ENCODE results near the gene NFYC. TPM values are rescaled to one million over a fixed set of nuclear protein-coding genes. Genes with fewer than 3 reads are reported as not detected.

The NFYC gene
- total RNA-seq, 1 donor = 19.0 TPM

GRCh38 chr1:40742363-40743061 lies 51.0 kb downstream of the NFYC start:
- no peak for DNase-seq (ENCODE audit: low read depth)
- TF ChIP-seq CTCF (IDR thresholded peaks at IDR 0.05; ENCODE audit: insufficient read depth, low read depth, low read length) = no peak

DNA sequence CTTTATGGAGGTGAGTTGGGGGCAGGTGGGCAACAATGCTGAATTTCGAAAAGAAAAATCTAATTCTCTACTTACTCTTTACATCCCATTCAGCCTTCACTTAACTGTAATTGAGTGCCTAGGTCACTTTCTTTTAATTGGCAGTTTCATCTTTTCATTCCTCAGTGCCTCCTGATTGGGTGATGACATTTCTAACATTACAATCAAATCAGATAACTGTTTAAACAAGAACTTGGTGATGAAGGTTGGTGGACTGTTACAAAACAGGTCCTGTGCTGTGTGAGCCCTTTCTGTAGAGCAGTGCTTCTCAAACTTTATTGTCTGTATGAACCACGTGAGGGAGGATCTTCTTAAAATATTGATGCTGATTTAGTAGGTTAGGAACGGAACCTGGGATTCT lies 51.9 kb downstream of the NFYC start:
- no peak for TF ChIP-seq CTCF (IDR thresholded peaks at IDR 0.05; ENCODE audit: insufficient read depth, low read depth, low read length)
- H3K4me3 ChIP-seq (ENCODE audit: low read depth, low read length) = no peak overlapping the region
- no peak for DNase-seq (ENCODE audit: low read depth)

More at GRCh38 chr1:40742363-40743061, 51.0 kb downstream of the NFYC start:
- H3K4me3 ChIP-seq (ENCODE audit: low read depth, low read length) = no peak overlapping the region

DNA sequence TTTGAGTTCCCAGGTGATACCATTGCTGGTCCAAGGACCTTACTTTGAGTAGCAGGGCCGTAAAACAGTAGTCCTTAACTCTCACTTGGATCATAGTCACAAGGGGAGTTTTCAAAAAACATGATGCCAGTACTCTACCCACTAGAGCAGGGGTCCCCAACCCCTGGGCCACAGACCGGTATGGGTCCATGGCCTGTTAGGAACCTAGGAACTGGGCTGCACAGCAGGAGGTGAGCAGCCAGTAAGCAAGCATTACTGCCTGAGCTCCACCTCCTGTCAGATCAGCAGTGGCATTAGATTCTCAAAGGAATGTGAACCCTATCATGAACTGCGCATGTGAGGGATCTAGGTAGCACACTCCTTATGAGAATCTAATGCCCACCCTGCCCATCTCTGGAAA lies 52.4 kb downstream of the NFYC start:
- no peak overlapping the region for H3K4me3 ChIP-seq (ENCODE audit: low read depth, low read length)
- no peak for DNase-seq (ENCODE audit: low read depth)

GRCh38 chr1:40745176-40745575 lies 53.7 kb downstream of the NFYC start:
- no peak overlapping the region for H3K4me3 ChIP-seq (ENCODE audit: low read depth, low read length)
- no peak for TF ChIP-seq CTCF (IDR thresholded peaks at IDR 0.05; ENCODE audit: insufficient read depth, low read depth, low read length)
- no peak for DNase-seq (ENCODE audit: low read depth)

More for the DNA sequence above, 52.4 kb downstream of the NFYC start:
- no peak for TF ChIP-seq CTCF (IDR thresholded peaks at IDR 0.05; ENCODE audit: insufficient read depth, low read depth, low read length)

DNA sequence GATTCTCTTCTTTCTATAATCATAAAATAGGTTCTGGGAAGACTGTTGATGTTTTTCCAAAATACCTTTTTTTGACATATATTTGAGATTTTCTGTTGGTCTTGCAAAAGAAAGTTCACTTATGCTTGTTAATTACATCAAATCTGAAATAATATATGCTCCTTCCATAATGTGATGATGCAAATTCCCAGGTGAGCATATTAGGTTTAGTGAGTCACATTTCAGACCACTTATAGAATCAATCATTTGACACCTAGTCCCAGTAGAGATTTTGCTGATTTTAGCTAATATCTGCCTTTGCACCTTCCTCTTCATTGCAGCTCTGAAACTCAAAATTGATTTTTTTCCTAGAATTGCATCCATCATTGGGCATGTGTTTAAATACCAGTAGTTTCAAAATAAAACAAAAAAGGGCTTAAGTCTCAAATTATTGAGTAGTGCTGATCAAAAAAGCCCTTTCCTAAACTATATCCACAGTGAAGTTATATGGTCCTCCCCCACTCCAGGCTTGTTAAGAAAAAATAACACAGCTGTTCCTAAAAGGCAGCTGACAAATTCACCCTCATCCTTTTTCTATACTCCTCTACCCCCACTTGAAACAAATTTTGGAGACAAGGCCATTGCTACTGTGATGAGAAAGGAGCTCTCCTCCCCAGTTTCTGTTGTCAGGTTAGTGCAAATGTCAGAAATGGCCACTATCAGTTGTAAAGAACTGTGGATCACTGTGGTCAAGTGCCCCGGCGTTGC lies 55.0 kb downstream of the NFYC start:
- TF ChIP-seq CTCF (IDR thresholded peaks at IDR 0.05; ENCODE audit: insufficient read depth, low read depth, low read length) = no peak

DNA sequence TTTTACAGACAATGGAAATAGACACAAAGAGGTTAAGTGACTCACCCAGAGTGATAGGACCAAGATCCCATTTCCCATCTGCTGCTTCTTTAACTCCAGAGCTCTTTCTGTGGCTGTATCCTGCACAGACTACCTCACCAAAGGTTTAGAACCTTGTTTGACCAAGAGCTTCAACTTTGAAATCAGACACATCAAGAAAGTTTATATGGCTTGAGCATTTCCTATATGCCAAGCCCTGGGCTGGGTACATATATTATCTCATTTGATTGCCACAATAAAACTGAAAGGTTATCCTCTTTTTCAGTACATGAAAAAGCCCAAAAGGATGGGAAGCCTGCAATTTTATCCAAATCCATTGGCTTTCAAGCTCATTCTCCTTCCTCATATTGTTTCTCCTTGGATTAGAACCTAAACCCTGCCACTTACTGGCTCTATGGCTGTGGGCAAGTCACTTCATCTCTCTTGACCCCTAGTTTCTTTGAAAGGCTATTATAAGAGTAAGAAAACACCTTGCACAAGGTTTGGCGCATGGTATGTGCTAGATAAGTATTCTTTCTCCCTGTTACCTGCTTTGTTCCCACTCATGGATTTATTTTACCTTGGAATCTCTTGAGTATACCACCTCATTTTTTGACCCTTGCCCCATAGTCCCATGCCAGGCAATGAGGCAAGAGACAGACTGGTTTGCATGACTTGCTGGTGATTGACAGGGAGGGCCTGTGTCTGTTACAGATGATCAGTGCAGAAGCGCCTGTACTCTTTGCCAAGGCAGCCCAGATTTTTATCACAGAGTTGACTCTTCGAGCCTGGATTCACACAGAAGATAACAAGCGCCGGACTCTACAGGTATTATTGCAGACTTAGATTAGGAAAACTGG lies 57.6 kb downstream of the NFYC start:
- TF ChIP-seq CTCF (IDR thresholded peaks at IDR 0.05; ENCODE audit: insufficient read depth, low read depth, low read length) = no peak
- DNase-seq (ENCODE audit: low read depth) = no peak
- H3K4me3 ChIP-seq (ENCODE audit: low read depth, low read length) = no peak overlapping the region

More for the DNA sequence above, 55.0 kb downstream of the NFYC start:
- no peak for DNase-seq (ENCODE audit: low read depth)
- no peak overlapping the region for H3K4me3 ChIP-seq (ENCODE audit: low read depth, low read length)

Data from fibroblast of villous mesenchyme (primary cell).